Activated CD4-positive, alpha-beta T cell treated with anti-CD3 and anti-CD28 coated beads for 1 hour (primary cell): ENCODE data around the gene POLR2F.
"Not testable (repeated sequence)": the region's sequence is repeated elsewhere in the genome, so short reads cannot be mapped to it uniquely, and the experiment has no call there.

Source experiments
- DNase-seq: peaks from one replicate; pipeline ENCODE4 v3.0.0-alpha.2; 2020

Gene POLR2F

GRCh38 chr22:37955825-37956397 lies 2.4 kb downstream of the POLR2F start:
- not testable (repeated sequence) for DNase-seq

- DNase-seq, result no peak
Measured at GRCh38 chr22:37957232-37957631, 3.7 kb downstream of the POLR2F start.

GRCh38 chr22:37959231-37959825 lies 5.8 kb downstream of the POLR2F start:
- no peak for DNase-seq

GRCh38 chr22:37961062-37961461 lies 7.6 kb downstream of the POLR2F start:
- DNase-seq, result no peak

GRCh38 chr22:37965940-37966664 lies 12.6 kb downstream of the POLR2F start:
- no peak for DNase-seq

GRCh38 chr22:37967147-37967546 lies 13.6 kb downstream of the POLR2F start:
- no peak for DNase-seq

- no peak for DNase-seq
Measured at GRCh38 chr22:37967637-37968451, 14.3 kb downstream of the POLR2F start.

GRCh38 chr22:37968452-37969251 lies 15.2 kb downstream of the POLR2F start:
- DNase-seq, result no peak

- DNase-seq, result no peak
Measured at GRCh38 chr22:37970864-37971263, 17.4 kb downstream of the POLR2F start.

- no peak for DNase-seq
Measured at GRCh38 chr22:37971475-37972434, 18.3 kb downstream of the POLR2F start.

- DNase-seq, result no peak
Measured at GRCh38 chr22:37972527-37972926, 19.0 kb downstream of the POLR2F start.

GRCh38 chr22:37973271-37974170 lies 20.0 kb downstream of the POLR2F start:
- DNase-seq, result no peak

GRCh38 chr22:37975153-37975552 lies 21.7 kb downstream of the POLR2F start:
- DNase-seq, result no peak

- not testable (repeated sequence) for DNase-seq
Measured at GRCh38 chr22:37976022-37976421, 22.5 kb downstream of the POLR2F start.

GRCh38 chr22:37976547-37976946 lies 23.0 kb downstream of the POLR2F start:
- DNase-seq, result no peak

- DNase-seq, result no peak
Measured at GRCh38 chr22:37979782-37980181, 26.3 kb downstream of the POLR2F start.

GRCh38 chr22:37981282-37982011 lies 27.9 kb downstream of the POLR2F start:
- no peak for DNase-seq

- DNase-seq, result no peak
Measured at GRCh38 chr22:37982151-37982785, 28.8 kb downstream of the POLR2F start.
